GM23338 (cell line): ENCODE data around the gene CEP78. TPM values are rescaled to one million over a fixed set of nuclear protein-coding genes. Genes with fewer than 3 reads are reported as not detected.
A peak's percentile ranks its signal among the peaks of the same experiment; 100 is the strongest.

Source experiments
- ATAC-seq: fragments of 200-7000 bp; cut with Tn5 transposase; 3 replicates; pipeline ENCODE4 v1.9.1; 2020
- DNase-seq: peaks from one replicate; pipeline ENCODE4 v3.0.0-alpha.2; 2015; ENCODE audit warnings: low spot score
- H2AFZ ChIP-seq: fragments of 200-600 bp; sonication (generic); 2 replicates; pipeline ENCODE4 v1.8.0; 2016; ENCODE audit warnings: antibody characterized with exemption, mild to moderate bottlenecking, moderate library complexity
- H3F3A ChIP-seq: fragments of 200-600 bp; sonication (generic); replicated peaks from 2 replicates; pipeline ENCODE4 v1.8.0; 2017; ENCODE audit warnings: antibody characterized with exemption, mixed run types, low read depth
- H3K27ac ChIP-seq: fragments of 200-600 bp; sonication (generic); 2 replicates; pipeline ENCODE4 v1.6.1; 2016; ENCODE audit warnings: low read depth
- H3K27me3 ChIP-seq: fragments of 200-600 bp; sonication (generic); 2 replicates; pipeline ENCODE4 v1.8.0; 2016; ENCODE audit warnings: mild to moderate bottlenecking, mixed run types, moderate library complexity; ENCODE audit not compliant: insufficient read depth
- H3K36me3 ChIP-seq: fragments of 200-600 bp; sonication (generic); 2 replicates; pipeline ENCODE4 v1.8.0; 2016; ENCODE audit warnings: mild to moderate bottlenecking; ENCODE audit not compliant: insufficient read depth
- H3K4me1 ChIP-seq: fragments of 200-600 bp; sonication (generic); 2 replicates; pipeline ENCODE4 v1.8.0; 2016; ENCODE audit warnings: mild to moderate bottlenecking, moderate library complexity; ENCODE audit not compliant: insufficient read depth
- H3K4me2 ChIP-seq: fragments of 200-600 bp; sonication (generic); 2 replicates; pipeline ENCODE4 v1.7.1; 2017; ENCODE audit warnings: mixed run types
- H3K4me3 ChIP-seq: fragments of 200-600 bp; sonication (generic); 2 replicates; pipeline ENCODE4 v1.6.1; 2016; ENCODE audit warnings: mixed run types
- H3K79me2 ChIP-seq: fragments of 200-600 bp; sonication (generic); replicated peaks from 2 replicates; pipeline ENCODE4 v1.8.0; 2017; ENCODE audit warnings: mild to moderate bottlenecking; ENCODE audit not compliant: insufficient read depth
- H3K9me2 ChIP-seq: fragments of 200-600 bp; sonication (generic); 2 replicates; pipeline ENCODE4 v1.8.0; 2017; ENCODE audit not compliant: insufficient read depth
- H4K20me1 ChIP-seq: fragments of 200-600 bp; sonication (generic); replicated peaks from 2 replicates; pipeline ENCODE4 v1.8.0; 2017; ENCODE audit warnings: mild to moderate bottlenecking; ENCODE audit not compliant: insufficient read depth
- H3K27ac Mint-ChIP-seq: 2 replicates; pipeline ENCODE4 v1.8.0; 2020; ENCODE audit warnings: inconsistent platforms, mild to moderate bottlenecking, moderate library complexity, mixed read lengths
- H3K27me3 Mint-ChIP-seq: 3 replicates; pipeline ENCODE4 v1.8.0; 2022; ENCODE audit warnings: low read depth, mild to moderate bottlenecking, moderate library complexity, mixed read lengths, inconsistent platforms; ENCODE audit not compliant: insufficient read depth, poor library complexity
- H3K36me3 Mint-ChIP-seq: 3 replicates; pipeline ENCODE4 v1.8.0; 2021; ENCODE audit warnings: low read depth, mild to moderate bottlenecking, inconsistent platforms, moderate library complexity, mixed read lengths
- H3K4me1 Mint-ChIP-seq: 3 replicates; pipeline ENCODE4 v1.8.0; 2020; ENCODE audit warnings: mild to moderate bottlenecking, inconsistent platforms, mixed read lengths
- H3K4me3 Mint-ChIP-seq: 3 replicates; pipeline ENCODE4 v1.8.0; 2021; ENCODE audit warnings: moderate library complexity, mild to moderate bottlenecking, inconsistent platforms, mixed read lengths
- H3K9me3 Mint-ChIP-seq: 3 replicates; pipeline ENCODE4 v1.8.0; 2020; ENCODE audit warnings: moderate library complexity, mild to moderate bottlenecking, inconsistent platforms, mixed read lengths
- ETS1 ChIP-seq: IDR thresholded peaks from 2 replicates; pipeline ENCODE4 v1.6.1; 2016; ENCODE audit warnings: antibody characterized with exemption
- EZH2phosphoT487 ChIP-seq: fragments of 200-600 bp; sonication (generic); IDR thresholded peaks from one replicate; pipeline ENCODE4 v1.8.1; 2018; ENCODE audit warnings: antibody characterized with exemption; ENCODE audit not compliant: unreplicated experiment
- POLR2AphosphoS5 ChIP-seq: IDR thresholded peaks from 2 replicates; pipeline ENCODE4 v1.6.1; 2016; ENCODE audit warnings: antibody characterized with exemption, low read depth
- ZNF462 ChIP-seq: fragments of 250-450 bp; sonication (Bioruptor Pico); IDR thresholded peaks from 2 replicates; pipeline ENCODE4 v1.5.0; 2020; ENCODE audit warnings: mild to moderate bottlenecking, moderate library complexity
- polyA plus RNA-seq: library from polyadenylated mRNA; unstranded; fragments of >200 nt; fragmentation: Nextera tagmentation; extraction: Ambion mirVana; gene quantifications from 2 replicates; pipeline ENCODE4 v1.2.1, GENCODE V29; 2016
- total RNA-seq: library from RNA; depleted of rRNA; stranded (reverse); fragments of >200 nt; shearing (Covaris generic); gene quantifications from 2 replicates; pipeline ENCODE4 v1.2.3, GENCODE V29; 2014

The CEP78 gene
- total and polyA plus RNA-seq, 2 experiments from 2014 or later, result 19.9 to 48.3 TPM

GRCh38 chr9:78304357-78304756 lies 68.5 kb downstream of the CEP78 start:
- peaks cover 11% of the 10 kb centered on the region for H3K27me3 Mint-ChIP-seq
- peaks cover 100% of the 10 kb centered on the region for H3K79me2 ChIP-seq
- H3K4me3 ChIP-seq, result no peak overlapping the region
- no peak for DNase-seq
- no peak for ATAC-seq
- no peaks in the 10 kb centered on the region for H3K9me2 ChIP-seq
- peaks cover 36% of the 10 kb centered on the region for H3K4me1 Mint-ChIP-seq
- no peak overlapping the region for H2AFZ ChIP-seq
- no peaks in the 10 kb centered on the region for H3K9me3 Mint-ChIP-seq
- H3K27me3 ChIP-seq, result no peaks in the 10 kb centered on the region
- TF ChIP-seq ZNF462 (CRISPR knock-in tag), result no peak
- TF ChIP-seq ETS1, result no peak
- no peak overlapping the region; the same call in 1 of the 2 replicates for H3K27ac Mint-ChIP-seq
- no peak overlapping the region for H3K4me2 ChIP-seq
- H3F3A ChIP-seq, result peaks cover 24% of the 10 kb centered on the region
- peaks cover 10% of the 10 kb centered on the region for H3K4me1 ChIP-seq
- H4K20me1 ChIP-seq, result peaks cover 82% of the 10 kb centered on the region
- peaks cover 97% of the 10 kb centered on the region for H3K36me3 ChIP-seq
- H3K4me3 Mint-ChIP-seq, result no peak overlapping the region; the same call in 2 of the 3 replicates
- peaks cover 100% of the 10 kb centered on the region for H3K36me3 Mint-ChIP-seq
- H3K27ac ChIP-seq, result no peak overlapping the region

- Mint-ChIP-seq H3K9me3 (no peaks in the 10 kb centered on the region), H3K27ac (peak overlapping the region; percentile 62), H3K36me3 (peaks cover 100% of the 10 kb centered on the region), H3K4me1 (peaks cover 31% of the 10 kb centered on the region), H3K4me3 (no peak overlapping the region), H3K27me3 (peaks cover 25% of the 10 kb centered on the region)
- no peaks in the 10 kb centered on the region for H3K27me3 ChIP-seq
- H3K27ac ChIP-seq, result 0 out of 2 replicates have a peak overlapping the region, but pooled peaks have one; percentile 50
- H3K4me1 ChIP-seq, result no peaks in the 10 kb centered on the region; the same call in 1 of the 2 replicates
- peak; percentile 17 for TF ChIP-seq POLR2AphosphoS5
- no peak for TF ChIP-seq EZH2phosphoT487
- H3K4me3 ChIP-seq, result no peak overlapping the region
- no peak for DNase-seq
- no peak overlapping the region for H3K4me2 ChIP-seq
- H3F3A ChIP-seq, result peaks cover 27% of the 10 kb centered on the region
- H3K36me3 ChIP-seq, result peaks cover 95% of the 10 kb centered on the region
- no peak for ATAC-seq
- peaks cover 100% of the 10 kb centered on the region for H3K79me2 ChIP-seq
- no peak overlapping the region for H2AFZ ChIP-seq
- H3K9me2 ChIP-seq, result no peaks in the 10 kb centered on the region
- H4K20me1 ChIP-seq, result peaks cover 82% of the 10 kb centered on the region
Observed at GRCh38 chr9:78306222-78307076, 70.6 kb downstream of the CEP78 start.
